ENCODE data around the gene TRABD2B.

GRCh38 chr1:48044311-48044710, 47.1 kb upstream of the TRABD2B start:
- TF ChIP-seq CTCF (IDR thresholded peaks at IDR 0.05) (no peak), POLR2A (IDR thresholded peaks at IDR 0.05) (no peak)
